K562 (cell line): ENCODE results near the gene HFE. TPM values are rescaled to one million over a fixed set of nuclear protein-coding genes. Genes with fewer than 3 reads are reported as not detected.

Experiments
- BHLHE40 ChIP-seq: IDR thresholded peaks from 2 replicates; pipeline ENCODE4 v1.6.1; 2011; ENCODE audit warnings: low read length, improper control_type of control experiment
- CEBPG ChIP-seq, 3 experiments: fragments of 200-800 bp in 1 of 3; sonication (Bioruptor generic) in 1 of 3; sonication (generic) in 1 of 3; formaldehyde crosslinking in 1 of 3; IDR thresholded peaks in 2 of 3; conservative IDR thresholded peaks in 1 of 3; 2 replicates each; pipeline versions ENCODE4 v1.6.1 to v1.8.0; 2016 to 2022; ENCODE audit warnings: missing compliant biosample characterization in 2 of 3, missing genetic modification characterization in 2 of 3, mild to moderate bottlenecking in 1 of 3, missing genetic modification reagents in 1 of 3
- DPF2 ChIP-seq: fragments of 450-650 bp; IDR thresholded peaks from 2 replicates; pipeline ENCODE4 v1.6.1; 2016
- ETS2 ChIP-seq: IDR thresholded peaks from 2 replicates; pipeline ENCODE4 v1.6.1; 2016; ENCODE audit warnings: borderline replicate concordance, missing genetic modification characterization, mild to moderate bottlenecking, moderate library complexity, missing compliant biosample characterization; ENCODE audit not compliant: poor library complexity, severe bottlenecking
- ETV6 ChIP-seq, 3 experiments: fragments of 150-350 bp in 1 of 3; sonication (generic) in 1 of 3; formaldehyde crosslinking in 1 of 3; IDR thresholded peaks; 2 replicates each; pipeline versions ENCODE4 v1.6.1 to v1.8.0; 2014 to 2022; ENCODE audit warnings: borderline replicate concordance in 2 of 3, low read depth in 2 of 3, antibody characterized with exemption in 1 of 3, low read length in 1 of 3, mild to moderate bottlenecking in 1 of 3, missing genetic modification reagents in 1 of 3
- FOXK1 ChIP-seq: sonication (generic); formaldehyde crosslinking; IDR thresholded peaks from 2 replicates; pipeline ENCODE4 v1.8.0; 2022; ENCODE audit warnings: missing genetic modification reagents, mild to moderate bottlenecking, borderline replicate concordance
- HMBOX1 ChIP-seq: sonication (generic); IDR thresholded peaks from 2 replicates; pipeline ENCODE4 v1.6.1; 2016
- JUNB ChIP-seq: fragments of 450-650 bp; formaldehyde crosslinking; conservative IDR thresholded peaks from 2 replicates; pipeline ENCODE4 v1.4.0; 2020; ENCODE audit warnings: mild to moderate bottlenecking
- KDM5B ChIP-seq: fragments of 200-600 bp; sonication (generic); IDR thresholded peaks from 2 replicates; pipeline ENCODE4 v1.6.1; 2012; ENCODE audit warnings: low read depth, mild to moderate bottlenecking, moderate library complexity, low read length, control low read depth, inconsistent platforms; ENCODE audit not compliant: insufficient replicate concordance
- LARP7 ChIP-seq: fragments of 450-650 bp; IDR thresholded peaks from 2 replicates; pipeline ENCODE4 v1.6.1; 2016
- MCM3 ChIP-seq: fragments of 450-650 bp; IDR thresholded peaks from 2 replicates; pipeline ENCODE4 v1.6.1; 2016
- NRF1 ChIP-seq, 2 experiments: fragments of 450-650 bp; IDR thresholded peaks in 1 of 2; conservative IDR thresholded peaks in 1 of 2; 2 replicates each; pipeline ENCODE4 v1.6.1; 2014; ENCODE audit warnings: mild to moderate bottlenecking in 2 of 2
- SAFB2 ChIP-seq: fragments of 200-400 bp; formaldehyde crosslinking; IDR thresholded peaks from 2 replicates; pipeline ENCODE4 v1.6.1; 2018; ENCODE audit warnings: borderline replicate concordance, low read length, low read depth, moderate library complexity; ENCODE audit not compliant: severe bottlenecking
- SIX5 ChIP-seq, 2 experiments: IDR thresholded peaks; 2 replicates each; pipeline ENCODE4 v1.6.1; 2011; ENCODE audit warnings: low read length in 2 of 2, borderline replicate concordance in 1 of 2, low read depth in 1 of 2, mild to moderate bottlenecking in 1 of 2, moderate library complexity in 1 of 2; ENCODE audit not compliant: insufficient read depth in 1 of 2
- SRSF9 ChIP-seq: fragments of 200-400 bp; formaldehyde crosslinking; IDR thresholded peaks from 2 replicates; pipeline ENCODE4 v1.6.1; 2017; ENCODE audit warnings: low read depth, low read length, borderline replicate concordance
- TBL1XR1 ChIP-seq, 2 experiments: IDR thresholded peaks; 2 replicates each; pipeline ENCODE4 v1.6.1; 2012; ENCODE audit warnings: improper control_type of control experiment in 2 of 2, low read length in 2 of 2, mild to moderate bottlenecking in 1 of 2
- TFAP4 ChIP-seq: sonication (generic); formaldehyde crosslinking; IDR thresholded peaks from 2 replicates; pipeline ENCODE4 v1.8.0; 2022; ENCODE audit warnings: missing genetic modification reagents, mild to moderate bottlenecking, moderate library complexity, borderline replicate concordance
- ZFP91 ChIP-seq: sonication (generic); formaldehyde crosslinking; IDR thresholded peaks from 2 replicates; pipeline ENCODE4 v1.8.0; 2022; ENCODE audit warnings: mild to moderate bottlenecking, missing genetic modification reagents
- ZNF282 ChIP-seq: sonication (generic); formaldehyde crosslinking; IDR thresholded peaks from 2 replicates; pipeline ENCODE4 v1.8.1; 2023; ENCODE audit warnings: missing genetic modification reagents
- ZNF354B ChIP-seq: fragments of 250-450 bp; sonication (Bioruptor Pico); IDR thresholded peaks from 2 replicates; pipeline ENCODE4 v1.4.0; 2020
- polyA plus RNA-seq, 8 experiments: library from polyadenylated mRNA; depleted of rRNA in 4 of 8; stranded (reverse) in 5 of 8; unstranded in 3 of 8; fragments of >200 nt; fragmentation: Nextera tagmentation in 2 of 8; fragmentation: Illumina TruSeq in 1 of 8; extraction: Ambion mirVana in 2 of 8; extraction: Trizol in 1 of 8; gene quantifications; 2 replicates each; pipeline versions ENCODE4 v1.2.1 to v1.2.3, GENCODE V29; 2011 to 2014; ENCODE audit warnings: inconsistent platforms in 1 of 8, missing spikeins in 1 of 8
- total RNA-seq, 7 experiments: library from RNA; depleted of rRNA in 6 of 7; stranded (reverse); fragments of >200 nt in 6 of 7; fragmentation: Illumina TruSeq in 2 of 7; extraction: Trizol in 2 of 7; gene quantifications; 2 replicates each; pipeline versions ENCODE4 v1.2.1 to v1.2.3, GENCODE V29; 2011 to 2021; ENCODE audit warnings: low replicate concordance in 1 of 7
- TF ChIP-seq, protein P1 (sequence below): IDR thresholded peaks from 2 replicates; pipeline ENCODE4 v1.6.1; 2011; ENCODE audit not compliant: insufficient read length; ENCODE audit errors: extremely low read depth
- TF ChIP-seq, protein P2 (sequence below): fragments of 450-650 bp; IDR thresholded peaks from 2 replicates; pipeline ENCODE4 v1.6.1; 2016

The HFE gene
- total and polyA plus RNA-seq, 9 of the 15 experiments (the other 6 are each of a cell fraction or from before 2014, with no cell fraction given): 0.14 to 1.2 (median 0.76) TPM

- TF ChIP-seq SAFB2 (no peak), ETV6 (IDR thresholded peaks at IDR 0.05; ENCODE audit: borderline replicate concordance in 1 of 2, low read depth in 2 of 2, low read length in 1 of 2) (no peak), ETV6 (CRISPR knock-in tag; IDR thresholded peaks at IDR 0.05; ENCODE audit: borderline replicate concordance) (no peak), JUNB (CRISPR knock-in tag) (no peak), SRSF9 (no peak), TFAP4 (CRISPR knock-in tag) (no peak), ZNF282 (no peak), DPF2 (no peak), SIX5 (IDR thresholded peaks at IDR 0.05; ENCODE audit: borderline replicate concordance in 1 of 2, insufficient read depth in 1 of 2, low read depth in 1 of 2, low read length in 2 of 2) (no peak), MCM3 (no peak), LARP7 (no peak), NRF1 (conservative IDR thresholded peaks at IDR 0.05 in 1 of 2, IDR thresholded peaks at IDR 0.05 in 1 of 2) (no peak), ZNF354B (CRISPR knock-in tag) (no peak), HMBOX1 (peak; percentile 44; the same call in 1 of the 2 replicates), ZFP91 (no peak), FOXK1 (no peak), TBL1XR1 (IDR thresholded peaks at IDR 0.05; ENCODE audit: low read length in 2 of 2) (no peak; a peak in 1 of 4 replicates), KDM5B (no peak), BHLHE40 (no peak), ETS2 (no peak), CEBPG (CRISPR knock-in tag; IDR thresholded peaks at IDR 0.05) (no peak), CEBPG (tag; conservative IDR thresholded peaks at IDR 0.05 in 1 of 2, IDR thresholded peaks at IDR 0.05 in 1 of 2) (peak in 1 of 2 experiments; percentile 59; a peak in 3 of 4 replicates)
- TF ChIP-seq, protein P1, sequence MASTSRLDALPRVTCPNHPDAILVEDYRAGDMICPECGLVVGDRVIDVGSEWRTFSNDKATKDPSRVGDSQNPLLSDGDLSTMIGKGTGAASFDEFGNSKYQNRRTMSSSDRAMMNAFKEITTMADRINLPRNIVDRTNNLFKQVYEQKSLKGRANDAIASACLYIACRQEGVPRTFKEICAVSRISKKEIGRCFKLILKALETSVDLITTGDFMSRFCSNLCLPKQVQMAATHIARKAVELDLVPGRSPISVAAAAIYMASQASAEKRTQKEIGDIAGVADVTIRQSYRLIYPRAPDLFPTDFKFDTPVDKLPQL: no peak
- TF ChIP-seq, protein P2, sequence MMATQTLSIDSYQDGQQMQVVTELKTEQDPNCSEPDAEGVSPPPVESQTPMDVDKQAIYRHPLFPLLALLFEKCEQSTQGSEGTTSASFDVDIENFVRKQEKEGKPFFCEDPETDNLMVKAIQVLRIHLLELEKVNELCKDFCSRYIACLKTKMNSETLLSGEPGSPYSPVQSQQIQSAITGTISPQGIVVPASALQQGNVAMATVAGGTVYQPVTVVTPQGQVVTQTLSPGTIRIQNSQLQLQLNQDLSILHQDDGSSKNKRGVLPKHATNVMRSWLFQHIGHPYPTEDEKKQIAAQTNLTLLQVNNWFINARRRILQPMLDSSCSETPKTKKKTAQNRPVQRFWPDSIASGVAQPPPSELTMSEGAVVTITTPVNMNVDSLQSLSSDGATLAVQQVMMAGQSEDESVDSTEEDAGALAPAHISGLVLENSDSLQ: no peak
These were observed 41.0 kb downstream of the HFE start (continued) for GRCh38 chr6:26128013-26128771.
